ENCODE measurements around the gene GPSM3.

The GPSM3 gene

DNA sequence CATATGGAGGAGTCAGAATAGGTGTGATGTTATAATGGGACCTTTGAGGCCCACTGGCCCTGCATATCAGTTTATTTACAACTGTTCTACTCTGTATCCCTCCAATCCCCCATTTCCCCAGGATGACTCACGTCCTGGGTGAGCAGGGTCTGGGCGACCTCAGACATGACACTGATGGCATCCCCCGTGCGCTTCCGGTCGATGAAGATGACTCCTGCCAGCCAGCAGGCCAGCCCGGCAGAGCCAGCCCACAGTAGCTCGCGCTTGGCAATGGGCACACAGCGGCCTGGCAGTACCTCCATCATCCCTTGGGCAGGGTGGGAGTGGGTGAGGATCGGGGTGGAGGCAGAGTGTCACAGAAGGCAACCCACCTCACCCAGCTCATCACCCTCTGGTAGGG, 22.1 kb downstream of the GPSM3 start:
- DNase-seq: no peak

GRCh38 chr6:32168807-32169591, 23.4 kb downstream of the GPSM3 start:
- DNase-seq: no peak

- no peak for DNase-seq
Observed at GRCh38 chr6:32168350-32168749, 24.1 kb downstream of the GPSM3 start.

DNA sequence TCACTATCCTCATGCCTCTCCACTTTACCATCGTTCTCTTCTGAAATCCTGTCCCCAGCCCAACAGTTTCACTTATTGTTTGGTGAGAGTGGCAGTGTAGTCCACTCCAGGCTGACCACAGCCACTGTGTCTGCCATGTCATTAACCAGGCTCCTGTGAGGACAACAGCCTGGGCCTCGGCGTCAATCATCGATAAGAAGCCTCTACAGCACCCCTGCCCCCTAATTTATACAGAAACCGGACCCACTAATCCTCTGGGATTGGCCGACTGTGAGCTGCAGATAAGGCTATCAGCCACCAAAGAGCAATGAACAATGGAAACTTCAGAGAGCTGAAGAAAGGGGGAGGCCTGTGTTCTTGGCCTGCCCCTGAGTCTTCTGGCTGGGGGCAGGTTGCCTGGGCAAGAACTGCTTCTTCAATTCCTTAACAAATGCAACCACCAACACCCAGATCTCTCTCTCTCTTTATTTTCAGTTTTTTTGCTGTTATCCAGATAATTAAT, 24.6 kb downstream of the GPSM3 start:
- DNase-seq: no peak

- DNase-seq: no peak
Observed at GRCh38 chr6:32167154-32167760, 25.2 kb downstream of the GPSM3 start.

GRCh38 chr6:32166411-32167061, 25.9 kb downstream of the GPSM3 start:
- no peak for DNase-seq

- no peak for DNase-seq
Observed at GRCh38 chr6:32164295-32164694, 28.1 kb downstream of the GPSM3 start, which contains the start of gene EGFL8. Gene EGFL8, plus strand, starts transcription at chr6:32164595. Its CDS starts 1,571 bp downstream, at chr6:32166166.

GRCh38 chr6:32163559-32164258, 28.7 kb downstream of the GPSM3 start:
- no peak for DNase-seq

- no peak for DNase-seq
Observed at GRCh38 chr6:32158052-32158451, 34.4 kb downstream of the GPSM3 start.

DNA sequence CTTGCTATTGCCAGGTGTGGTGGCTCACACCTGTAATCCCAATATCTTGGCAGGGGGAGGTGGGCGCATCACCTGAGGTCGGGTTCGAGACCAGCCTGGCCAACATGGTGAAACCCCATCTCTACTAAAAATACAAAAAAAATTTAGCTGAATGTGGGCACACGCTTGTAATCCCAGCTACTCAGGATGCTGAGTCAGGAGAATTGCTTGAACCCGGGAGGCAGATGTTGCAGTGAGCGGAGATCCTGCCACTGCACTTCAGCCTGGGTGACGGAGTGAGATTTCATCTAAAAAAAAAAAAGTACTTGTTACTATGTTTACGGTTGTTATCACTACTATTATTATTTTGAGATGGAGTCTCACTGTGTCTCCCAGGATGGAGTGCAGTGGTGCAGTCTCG, 35.6 kb downstream of the GPSM3 start:
- DNase-seq: no peak

DNA sequence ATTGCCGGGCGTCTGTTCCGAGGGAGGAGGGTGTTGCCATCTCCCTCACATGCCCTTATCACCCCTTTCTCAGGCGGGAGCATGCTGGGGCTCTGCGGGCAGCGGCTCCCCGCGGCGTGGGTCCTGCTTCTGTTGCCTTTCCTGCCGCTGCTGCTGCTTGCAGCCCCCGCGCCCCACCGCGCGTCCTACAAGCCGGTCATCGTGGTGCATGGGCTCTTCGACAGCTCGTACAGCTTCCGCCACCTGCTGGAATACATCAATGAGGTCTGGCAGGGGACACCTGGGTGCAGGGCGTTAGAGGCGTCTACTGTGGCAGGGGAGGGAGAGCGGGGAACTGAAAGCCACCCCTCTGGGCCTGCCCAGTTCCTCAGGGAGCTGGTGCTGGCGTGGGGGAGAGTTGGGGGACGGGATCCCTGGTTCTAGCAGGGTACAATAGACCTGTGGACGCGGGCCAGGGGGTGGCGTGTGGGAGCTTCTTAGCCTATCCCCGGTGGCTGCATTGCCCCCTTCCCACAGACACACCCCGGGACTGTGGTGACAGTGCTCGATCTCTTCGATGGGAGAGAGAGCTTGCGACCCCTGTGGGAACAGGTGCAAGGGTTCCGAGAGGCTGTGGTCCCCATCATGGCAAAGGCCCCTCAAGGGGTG, 37.8 kb downstream of the GPSM3 start:
- peak; percentile 77 to 78 for DNase-seq

DNA sequence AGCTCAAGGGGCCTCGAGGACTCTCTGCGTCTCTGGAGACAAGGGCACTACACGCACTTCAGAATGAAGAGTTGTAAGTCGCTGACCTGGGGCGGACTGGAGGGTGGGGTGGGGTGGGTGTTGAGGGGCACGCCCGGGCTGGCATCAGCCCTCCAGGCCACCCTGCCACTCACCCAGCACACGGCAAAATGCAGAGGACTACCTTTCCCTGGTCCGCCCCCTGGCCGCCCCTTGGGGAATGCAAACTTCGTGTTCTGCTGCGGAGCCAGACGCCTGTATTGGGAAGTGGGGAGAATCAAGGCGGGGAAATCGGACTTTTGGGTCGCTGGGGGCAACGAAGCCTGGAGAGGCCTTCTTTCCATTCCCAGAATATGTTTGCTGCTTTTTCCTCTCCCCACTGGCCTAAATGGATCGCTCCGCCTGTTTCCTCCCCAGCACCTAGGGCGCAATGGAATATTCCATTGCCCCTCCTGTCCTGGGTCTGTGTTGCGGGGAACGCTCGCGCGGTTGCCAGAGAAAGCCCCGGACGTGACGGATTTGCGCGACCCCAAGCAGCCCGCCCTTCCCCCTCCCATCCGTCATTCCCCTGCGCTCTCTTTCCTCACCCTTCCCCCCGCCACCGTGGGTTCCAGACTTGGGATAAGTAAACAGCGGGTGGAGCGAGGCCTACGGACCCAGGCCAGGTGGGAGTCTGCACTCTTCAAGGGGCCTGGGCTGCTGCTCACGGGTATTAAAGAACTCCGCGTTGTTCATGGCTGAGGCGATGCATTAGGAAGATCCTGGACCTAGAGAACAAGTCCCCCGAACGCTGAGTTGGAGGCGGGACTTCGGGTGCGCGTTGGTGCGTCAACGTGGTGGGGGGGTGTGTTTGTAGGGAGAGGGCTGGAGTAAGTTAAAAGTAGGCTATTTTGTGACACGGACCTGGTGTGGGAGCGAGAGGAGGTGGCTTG, 38.6 kb downstream of the GPSM3 start, which contains the start of gene PPT2:
Gene PPT2 (plus strand): TSS at position 578 of the 950 bp plus-strand sequence. CDS start 454 bp downstream, outside the sequence.
- DNase-seq: peak; percentile 81 to 84

DNA sequence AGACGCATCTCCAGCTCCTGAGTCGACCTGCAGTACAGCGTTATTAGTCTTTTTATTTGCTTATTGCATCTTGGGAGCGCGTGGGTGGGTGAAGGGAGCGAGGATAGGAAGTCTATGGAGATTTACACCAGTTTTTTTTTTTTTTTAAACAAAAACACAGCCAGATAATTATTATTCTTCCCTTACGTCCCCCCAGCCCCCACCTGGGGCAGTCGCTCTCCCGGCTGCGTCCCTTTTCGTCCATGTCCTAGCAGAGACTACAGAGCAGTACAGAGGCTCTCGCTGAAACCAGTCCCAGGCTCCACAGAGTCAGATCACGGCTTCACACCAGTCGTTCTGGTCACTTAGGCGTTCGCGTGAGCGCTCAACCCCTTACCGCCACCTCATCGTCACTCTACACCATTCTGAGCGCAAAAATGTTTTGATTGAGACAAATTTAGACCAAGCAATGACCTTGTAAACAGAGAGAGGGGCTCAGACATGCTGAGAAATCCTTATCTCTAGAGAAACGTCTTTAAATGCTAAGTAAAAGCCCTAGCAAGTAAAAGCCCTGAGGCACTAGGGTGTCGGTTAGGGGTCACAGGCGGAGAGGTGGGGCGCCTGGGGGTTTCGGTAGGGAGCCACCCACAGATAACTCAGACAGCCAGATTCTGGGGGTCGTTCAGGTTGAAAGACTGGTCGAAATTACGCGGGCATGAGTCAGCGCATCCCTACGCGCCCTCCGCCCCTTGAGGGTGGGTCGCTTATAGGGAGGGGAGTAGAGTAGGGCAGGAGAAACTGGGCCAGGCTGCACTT, 39.5 kb downstream of the GPSM3 start:
- DNase-seq: no peak

- DNase-seq: no peak
Observed at GRCh38 chr6:32151863-32152768, 40.3 kb downstream of the GPSM3 start, which contains the start of gene PRRT1. Gene PRRT1, minus strand, starts transcription at chr6:32151939. Its CDS starts 112 bp downstream, at chr6:32151827.

- no peak for DNase-seq
Observed at GRCh38 chr6:32151181-32151862, 41.1 kb downstream of the GPSM3 start.

DNA sequence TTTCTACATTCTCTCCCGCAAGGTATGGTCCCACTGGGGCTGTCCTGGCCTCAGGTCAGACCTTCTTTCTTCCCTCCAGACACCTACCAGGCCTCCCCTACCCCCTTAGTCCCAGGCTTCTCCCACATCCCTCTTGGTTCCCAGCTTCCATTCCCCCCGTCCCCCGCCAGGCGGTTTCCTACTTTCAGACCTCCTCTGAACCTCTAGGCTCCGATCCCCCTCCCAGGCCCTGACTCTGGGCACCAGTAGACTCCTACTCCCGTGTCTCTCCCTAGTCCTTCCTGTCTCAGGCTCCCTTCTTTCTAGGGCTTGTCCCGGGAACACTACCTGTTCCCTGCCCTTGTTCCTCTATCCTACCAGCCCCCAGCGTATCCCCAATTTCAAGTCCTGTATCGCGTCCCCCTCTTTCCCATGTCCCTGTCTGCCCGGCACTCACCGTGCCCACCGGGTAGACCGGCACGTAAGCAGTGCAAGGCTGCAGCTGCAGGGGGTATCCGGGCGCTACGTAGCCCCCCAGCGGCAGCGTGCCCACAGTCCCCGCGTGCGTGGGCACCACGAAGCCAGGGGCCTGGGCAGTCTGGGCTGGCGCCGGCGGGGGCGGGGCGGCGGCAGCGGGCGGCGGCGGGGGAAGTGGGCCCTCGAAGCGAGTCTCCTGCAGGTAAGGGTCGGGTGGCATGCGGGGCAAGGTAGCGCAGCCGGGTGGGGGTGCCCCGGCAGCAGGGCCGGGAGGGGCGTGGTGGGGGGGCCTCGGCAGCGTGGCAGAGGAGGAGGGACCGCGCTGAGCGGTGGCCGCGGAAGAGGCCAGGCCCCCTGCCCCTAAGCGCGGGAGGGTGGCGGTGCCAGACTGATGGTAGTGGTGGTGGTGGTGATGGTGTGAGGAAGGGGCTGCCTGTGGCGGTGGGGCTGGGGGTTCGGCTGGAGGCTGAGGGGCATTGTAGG, 42.2 kb downstream of the GPSM3 start:
- no peak for DNase-seq

GRCh38 chr6:32149092-32149755, 43.2 kb downstream of the GPSM3 start:
- no peak for DNase-seq
